Kidney tubule cell (primary cell): ENCODE results near the gene SRCIN1.
"Not testable (repeated sequence)": the region's sequence is repeated elsewhere in the genome, so short reads cannot be mapped to it uniquely, and the experiment has no call there.

Source experiments
- DNase-seq: peaks from one replicate; pipeline ENCODE4 v3.0.0-alpha.2; 2018; ENCODE audit warnings: low spot score

SRCIN1 gene, protein sequence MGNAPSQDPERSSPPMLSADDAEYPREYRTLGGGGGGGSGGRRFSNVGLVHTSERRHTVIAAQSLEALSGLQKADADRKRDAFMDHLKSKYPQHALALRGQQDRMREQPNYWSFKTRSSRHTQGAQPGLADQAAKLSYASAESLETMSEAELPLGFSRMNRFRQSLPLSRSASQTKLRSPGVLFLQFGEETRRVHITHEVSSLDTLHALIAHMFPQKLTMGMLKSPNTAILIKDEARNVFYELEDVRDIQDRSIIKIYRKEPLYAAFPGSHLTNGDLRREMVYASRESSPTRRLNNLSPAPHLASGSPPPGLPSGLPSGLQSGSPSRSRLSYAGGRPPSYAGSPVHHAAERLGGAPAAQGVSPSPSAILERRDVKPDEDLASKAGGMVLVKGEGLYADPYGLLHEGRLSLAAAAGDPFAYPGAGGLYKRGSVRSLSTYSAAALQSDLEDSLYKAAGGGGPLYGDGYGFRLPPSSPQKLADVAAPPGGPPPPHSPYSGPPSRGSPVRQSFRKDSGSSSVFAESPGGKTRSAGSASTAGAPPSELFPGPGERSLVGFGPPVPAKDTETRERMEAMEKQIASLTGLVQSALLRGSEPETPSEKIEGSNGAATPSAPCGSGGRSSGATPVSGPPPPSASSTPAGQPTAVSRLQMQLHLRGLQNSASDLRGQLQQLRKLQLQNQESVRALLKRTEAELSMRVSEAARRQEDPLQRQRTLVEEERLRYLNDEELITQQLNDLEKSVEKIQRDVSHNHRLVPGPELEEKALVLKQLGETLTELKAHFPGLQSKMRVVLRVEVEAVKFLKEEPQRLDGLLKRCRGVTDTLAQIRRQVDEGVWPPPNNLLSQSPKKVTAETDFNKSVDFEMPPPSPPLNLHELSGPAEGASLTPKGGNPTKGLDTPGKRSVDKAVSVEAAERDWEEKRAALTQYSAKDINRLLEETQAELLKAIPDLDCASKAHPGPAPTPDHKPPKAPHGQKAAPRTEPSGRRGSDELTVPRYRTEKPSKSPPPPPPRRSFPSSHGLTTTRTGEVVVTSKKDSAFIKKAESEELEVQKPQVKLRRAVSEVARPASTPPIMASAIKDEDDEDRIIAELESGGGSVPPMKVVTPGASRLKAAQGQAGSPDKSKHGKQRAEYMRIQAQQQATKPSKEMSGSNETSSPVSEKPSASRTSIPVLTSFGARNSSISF

DNA sequence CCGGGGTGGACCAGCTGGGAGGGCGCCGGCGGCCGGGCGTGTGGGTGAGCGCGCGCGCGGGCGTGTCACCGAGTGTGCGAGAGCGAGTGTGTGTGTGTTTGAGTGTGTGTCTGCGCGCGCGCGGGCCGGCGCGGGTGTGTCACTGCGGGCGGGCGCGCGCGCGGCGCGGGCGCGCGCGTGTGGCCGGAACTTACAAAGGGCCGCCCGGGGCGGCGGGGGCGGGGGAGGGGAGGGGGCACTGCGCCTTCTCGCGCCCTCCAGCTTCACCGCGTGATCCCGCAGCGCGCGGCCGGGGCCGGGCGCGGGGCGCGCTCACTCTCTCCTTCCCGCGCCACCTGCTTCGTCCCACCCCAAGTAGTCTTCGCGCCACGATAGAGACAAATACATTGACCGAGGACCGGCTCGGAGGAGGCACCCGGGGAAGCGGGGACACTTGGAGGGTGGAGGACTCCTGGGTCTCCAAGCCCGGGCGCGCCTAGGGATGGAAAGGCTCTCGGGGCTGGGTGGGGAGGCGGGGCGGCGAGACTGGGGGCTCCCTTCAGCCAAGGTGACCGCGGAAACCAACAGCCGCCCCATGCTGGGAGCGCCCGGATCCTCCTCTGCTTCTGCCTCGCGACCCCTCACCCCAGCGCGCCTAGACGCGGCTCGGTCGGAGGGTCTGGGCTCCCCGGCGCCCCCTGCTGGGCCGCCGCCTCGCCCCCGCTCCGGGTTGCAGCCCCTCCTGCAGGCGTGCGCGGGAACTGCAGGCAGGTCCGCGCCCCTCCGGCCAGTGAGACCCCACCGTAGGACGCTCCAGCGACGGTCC, at the start of gene SRCIN1:
TSS of gene SRCIN1 (minus strand) at position 112 of the 805 bp plus-strand sequence. CDS start 247 bp downstream, outside the sequence.
- DNase-seq = peak; percentile 38

DNA sequence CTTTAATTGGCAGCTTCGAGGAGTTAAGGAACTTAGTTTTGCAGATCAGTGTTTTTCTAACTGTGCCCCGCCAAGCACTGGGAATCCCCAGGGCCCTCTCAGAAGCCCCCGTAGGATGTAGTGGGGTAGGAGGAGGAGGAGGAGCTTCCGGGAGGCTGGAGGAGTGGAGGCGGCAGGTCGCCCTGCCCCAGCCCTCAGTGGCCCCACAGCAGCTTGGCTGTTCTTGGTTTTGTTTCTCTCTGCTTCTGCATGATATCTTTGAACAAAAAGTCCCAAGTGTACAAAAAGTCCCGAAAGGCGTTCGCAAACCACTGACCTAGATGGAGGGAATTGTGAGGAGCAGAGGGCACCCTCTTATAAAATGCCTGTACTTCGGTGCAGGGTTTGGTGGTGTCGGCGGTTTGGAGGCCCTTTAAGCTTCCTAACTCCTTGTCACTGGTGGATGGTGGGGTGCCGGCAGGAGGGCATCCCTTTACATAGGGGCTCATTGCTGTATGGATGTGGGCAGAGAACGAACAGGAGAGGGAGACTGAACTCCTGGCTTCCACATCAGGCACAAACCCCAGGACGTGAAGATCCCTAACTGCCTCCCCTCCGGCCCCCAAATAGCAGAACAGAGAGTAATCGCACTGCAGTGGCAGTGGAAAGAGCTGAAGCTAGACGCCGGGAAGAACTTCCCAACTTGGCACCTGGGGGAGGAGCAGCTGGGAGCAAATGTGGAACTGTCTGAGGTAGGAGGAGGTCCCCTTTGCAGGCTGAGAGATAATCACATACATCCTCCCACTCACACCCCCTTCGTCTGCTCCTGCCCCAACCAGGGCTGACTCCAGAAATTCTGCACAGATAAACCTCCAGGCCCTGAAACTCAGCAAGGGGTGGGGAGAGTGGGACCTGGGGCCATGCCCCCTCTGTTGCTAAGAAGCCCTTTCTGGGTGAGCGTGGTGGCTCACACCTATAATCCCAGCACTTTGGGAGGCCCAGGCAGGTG, 49.0 kb upstream of the SRCIN1 start:
- no peak for DNase-seq

DNA sequence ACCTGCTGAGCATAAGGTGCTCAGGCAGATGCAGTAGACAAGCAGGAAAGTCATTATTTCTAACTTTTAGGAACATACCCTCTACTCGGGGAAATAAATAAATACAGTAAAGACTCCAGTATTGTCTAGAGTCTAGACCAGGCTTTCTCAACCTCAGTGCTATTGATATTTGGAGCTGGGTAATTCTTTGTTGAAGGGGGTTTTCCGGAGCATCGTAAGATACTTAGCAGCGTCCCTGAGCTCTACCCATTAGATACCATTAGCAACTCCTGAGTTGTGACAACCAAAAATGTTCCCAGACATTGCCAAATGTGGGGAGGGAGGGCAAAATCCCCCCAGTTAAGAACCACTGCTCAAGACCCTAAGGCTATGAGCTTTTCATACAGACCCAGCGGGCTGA, 47.9 kb upstream of the SRCIN1 start:
- DNase-seq = no peak

DNA sequence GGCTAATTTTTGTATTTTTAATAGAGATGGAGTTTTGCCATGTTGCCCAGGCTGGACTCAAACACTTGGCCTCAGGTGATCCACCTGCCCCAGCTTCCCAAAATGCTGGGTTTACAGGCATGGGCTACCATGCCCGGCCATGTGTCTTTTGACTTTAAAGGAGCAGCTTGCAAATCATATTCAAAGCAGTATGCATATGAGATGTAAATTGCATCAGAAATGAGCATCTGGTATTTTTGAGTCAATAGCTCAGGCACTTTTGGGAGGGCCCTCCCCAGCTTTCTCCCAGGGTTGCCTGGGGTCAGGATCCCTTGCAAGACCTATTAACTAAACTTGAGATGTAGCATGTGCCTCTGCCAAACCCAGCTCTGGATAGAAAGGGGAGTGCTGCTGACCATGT, 47.5 kb upstream of the SRCIN1 start:
- DNase-seq = no peak

DNA sequence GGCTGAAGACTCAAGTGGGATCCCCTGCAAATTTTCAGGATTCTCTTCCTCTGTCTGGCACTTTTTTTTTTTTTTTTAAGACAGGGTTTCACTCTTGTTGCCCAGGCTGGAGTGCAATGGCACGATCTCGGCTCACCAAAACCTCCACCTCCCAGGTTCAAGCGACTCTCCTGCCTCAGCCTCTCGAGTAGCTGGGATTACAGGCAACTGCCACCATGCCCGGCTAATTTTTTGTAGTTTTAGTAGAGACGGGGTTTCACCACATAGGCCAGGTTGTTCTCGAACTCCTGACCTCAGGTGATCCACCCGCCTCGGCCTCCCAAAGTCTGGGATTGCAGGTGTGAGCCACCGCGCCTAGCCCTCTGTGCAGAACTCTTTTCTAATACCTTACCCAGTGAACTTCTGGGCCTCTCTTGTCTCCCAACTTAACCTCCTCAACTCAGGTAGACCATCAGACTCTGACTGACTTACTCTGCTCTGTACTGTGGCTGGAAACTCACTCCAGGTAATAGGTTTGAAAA, 45.0 kb upstream of the SRCIN1 start:
- not testable (repeated sequence) for DNase-seq

DNA sequence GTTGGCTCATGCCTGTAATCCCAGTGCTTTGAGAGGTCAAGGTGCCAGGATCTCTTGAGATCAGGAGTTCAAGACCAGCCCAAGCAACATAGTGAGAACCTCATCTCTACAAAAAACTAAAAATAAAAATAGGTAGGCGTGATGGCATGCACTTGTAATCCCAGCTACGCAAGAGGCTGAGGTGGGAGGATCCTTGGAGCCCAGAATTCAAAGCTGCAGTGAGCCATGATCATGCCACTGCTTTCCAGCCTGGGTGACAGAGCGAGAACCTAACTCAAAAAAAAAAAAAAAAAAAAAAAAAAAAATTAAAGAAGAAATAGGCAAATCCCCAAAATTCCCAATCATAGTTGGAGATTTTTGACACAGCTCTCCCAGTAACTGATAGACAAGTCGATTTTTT, 32.2 kb upstream of the SRCIN1 start:
- no peak for DNase-seq

DNA sequence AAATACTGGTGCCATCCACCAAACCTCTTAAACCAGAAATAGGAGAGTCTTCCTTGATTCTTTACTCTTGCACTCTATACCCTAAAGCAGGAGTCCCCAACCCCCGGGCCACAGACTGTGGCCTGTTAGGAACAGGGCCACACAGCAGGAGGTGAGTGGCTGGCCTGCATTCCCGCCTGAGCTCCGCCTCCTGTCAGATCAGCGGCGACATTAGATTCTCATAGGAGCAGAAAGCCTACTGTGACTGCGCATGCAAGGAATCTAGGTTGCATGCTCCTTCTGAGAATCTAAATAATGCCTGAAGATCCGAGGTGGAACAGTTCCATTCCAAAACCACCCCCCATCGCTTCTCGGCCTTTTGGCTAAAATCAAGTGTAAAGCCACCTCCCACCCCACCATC, 30.3 kb upstream of the SRCIN1 start:
- no peak for DNase-seq

DNA sequence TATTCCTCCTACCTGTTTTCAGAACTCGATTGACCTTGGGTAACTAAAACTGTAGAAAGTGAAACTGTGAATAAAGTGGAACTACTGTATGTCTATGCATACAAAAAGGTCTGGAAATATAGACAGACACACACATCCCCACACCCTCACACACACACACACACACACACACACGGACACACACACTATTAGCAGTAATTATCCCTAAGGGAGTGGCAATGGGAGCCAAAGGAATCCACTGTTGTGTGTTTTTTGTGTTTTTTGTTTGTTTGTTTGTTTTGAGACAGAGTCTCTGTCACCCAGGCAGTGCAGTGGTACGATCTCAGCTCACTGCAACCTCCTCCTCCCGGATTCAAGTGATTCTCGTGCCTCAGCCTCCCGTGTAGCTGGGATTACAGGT, 26.6 kb upstream of the SRCIN1 start:
- no peak for DNase-seq

DNA sequence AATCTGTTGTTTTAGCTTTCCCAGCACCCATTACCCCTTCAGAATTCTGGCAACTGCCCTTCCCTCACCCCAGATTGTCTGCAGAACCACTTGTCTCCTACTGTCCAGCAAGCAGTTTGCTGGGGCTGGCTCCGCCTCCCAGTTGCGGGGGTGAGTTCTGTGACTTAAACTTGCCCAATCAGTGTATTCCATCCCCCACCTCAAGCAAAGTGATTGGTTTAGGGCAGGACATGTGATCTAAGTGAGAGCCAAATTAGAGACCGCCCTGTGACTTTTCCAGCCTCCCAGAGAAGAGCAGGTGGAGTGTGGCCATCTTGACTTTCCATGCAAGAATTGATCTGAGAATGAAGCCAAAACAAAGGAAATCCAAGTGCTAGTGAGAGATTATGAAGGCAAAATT, 22.7 kb upstream of the SRCIN1 start:
- DNase-seq = no peak

DNA sequence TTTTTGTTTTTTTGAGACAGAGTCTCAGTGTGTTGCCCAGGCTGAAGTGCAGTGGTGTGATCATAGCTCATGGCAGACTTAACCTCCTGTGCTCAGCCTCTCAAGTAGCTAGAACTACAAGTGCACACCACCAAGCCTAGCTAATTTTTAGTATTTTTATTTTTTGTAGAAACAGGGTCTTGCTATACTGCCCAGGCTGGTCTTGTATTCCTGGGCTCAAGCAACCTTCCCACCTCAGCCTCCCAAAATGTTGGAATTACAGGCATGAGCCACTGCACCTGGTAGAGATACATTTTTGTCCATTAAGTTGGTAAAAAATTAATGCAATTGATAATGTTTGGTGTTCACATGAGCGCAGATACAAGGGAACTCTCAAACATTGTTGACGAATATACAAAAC, 22.2 kb upstream of the SRCIN1 start:
- no peak for DNase-seq

DNA sequence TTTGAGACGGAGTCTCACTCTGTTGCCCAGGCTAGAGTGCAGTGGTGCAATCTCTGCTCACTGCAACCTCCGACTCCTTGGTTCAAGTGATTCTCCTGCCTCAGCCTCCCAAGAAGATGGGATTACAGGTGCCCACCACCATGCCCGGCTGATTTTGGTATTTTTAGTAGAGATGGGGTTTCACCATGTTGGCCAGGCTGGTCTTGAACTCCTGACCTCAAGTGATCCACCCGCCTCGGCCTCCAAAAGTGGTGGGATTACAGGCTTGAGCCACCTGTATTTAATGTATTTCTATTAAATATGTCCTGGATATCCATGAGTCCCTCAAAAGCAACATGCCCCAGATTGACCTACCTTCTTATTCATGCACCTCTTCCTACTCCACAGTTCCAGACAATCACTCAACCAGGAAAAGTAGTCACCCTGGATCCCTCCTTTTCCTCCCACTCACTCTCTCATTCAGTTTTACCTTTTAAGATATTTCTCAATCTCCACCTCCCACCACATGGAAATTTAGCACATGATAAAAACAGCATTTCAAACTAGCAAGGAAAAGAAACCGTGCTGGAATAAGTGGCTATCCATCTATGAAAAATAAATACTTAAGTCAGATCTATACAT, 21.0 kb upstream of the SRCIN1 start:
- not testable (repeated sequence) for DNase-seq

DNA sequence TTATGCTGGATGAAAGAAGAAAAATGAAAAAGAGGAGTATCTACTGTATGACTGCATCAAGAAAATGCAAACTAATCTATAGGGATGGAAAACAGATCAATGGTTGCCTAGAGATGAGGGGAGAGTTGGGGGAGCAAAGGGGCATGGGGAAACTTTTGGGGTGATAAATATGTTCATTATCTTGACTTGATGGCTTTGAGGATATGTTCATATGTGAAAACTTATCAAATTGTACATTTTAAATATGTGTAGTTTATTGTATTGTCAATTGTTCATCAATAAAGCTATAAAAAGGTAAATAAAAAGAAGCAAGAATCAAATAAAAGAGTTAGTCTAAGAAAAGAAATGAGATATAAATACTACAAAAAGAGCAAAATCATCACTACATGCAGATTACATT, 19.7 kb upstream of the SRCIN1 start:
- DNase-seq = no peak

DNA sequence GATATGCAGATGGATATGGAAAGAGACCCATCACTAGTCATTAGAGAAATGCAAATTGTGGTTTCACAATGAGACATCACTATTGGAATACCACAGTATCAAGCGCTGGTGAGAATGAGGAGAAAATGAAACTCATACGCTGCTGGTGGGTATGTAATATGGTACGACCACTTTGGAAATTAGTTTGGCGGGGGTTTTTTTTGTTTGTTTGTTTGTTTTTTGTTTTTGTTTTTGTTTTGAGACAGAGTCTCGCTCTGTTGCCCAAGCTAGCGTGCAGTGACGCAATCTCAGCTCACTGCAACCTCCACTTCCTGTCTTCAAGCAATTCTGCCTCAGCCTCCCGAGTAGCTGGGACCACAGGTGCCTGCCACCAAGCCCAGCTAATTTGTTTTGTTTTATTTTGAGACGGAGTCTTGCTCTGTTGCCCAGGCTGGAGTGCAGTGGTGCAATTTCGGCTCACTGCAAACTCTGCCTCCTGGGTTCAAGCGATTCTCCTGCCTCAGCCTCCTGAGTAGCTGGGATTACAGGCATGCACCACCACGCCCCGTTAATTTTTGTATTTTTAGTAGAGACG, 19.1 kb upstream of the SRCIN1 start:
- not testable (repeated sequence) for DNase-seq

DNA sequence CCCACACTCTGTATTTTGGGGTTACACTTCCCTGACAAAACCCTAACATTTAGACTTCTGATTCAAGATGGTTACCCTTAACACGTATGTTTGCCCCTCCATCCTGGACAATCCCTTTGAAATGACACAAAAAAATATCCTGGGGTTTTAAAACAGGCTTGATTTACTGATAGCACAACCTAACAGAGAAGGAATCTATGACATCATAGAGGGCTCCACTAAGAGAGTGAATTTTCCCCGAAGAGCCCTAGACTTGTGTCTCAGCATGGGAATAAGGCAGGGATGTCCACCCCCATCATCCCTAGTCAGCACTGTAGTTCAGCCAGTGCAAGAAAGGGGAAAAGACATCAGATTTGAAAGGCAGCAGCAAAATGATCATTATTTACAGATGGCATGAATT, 15.8 kb upstream of the SRCIN1 start:
- no peak for DNase-seq

DNA sequence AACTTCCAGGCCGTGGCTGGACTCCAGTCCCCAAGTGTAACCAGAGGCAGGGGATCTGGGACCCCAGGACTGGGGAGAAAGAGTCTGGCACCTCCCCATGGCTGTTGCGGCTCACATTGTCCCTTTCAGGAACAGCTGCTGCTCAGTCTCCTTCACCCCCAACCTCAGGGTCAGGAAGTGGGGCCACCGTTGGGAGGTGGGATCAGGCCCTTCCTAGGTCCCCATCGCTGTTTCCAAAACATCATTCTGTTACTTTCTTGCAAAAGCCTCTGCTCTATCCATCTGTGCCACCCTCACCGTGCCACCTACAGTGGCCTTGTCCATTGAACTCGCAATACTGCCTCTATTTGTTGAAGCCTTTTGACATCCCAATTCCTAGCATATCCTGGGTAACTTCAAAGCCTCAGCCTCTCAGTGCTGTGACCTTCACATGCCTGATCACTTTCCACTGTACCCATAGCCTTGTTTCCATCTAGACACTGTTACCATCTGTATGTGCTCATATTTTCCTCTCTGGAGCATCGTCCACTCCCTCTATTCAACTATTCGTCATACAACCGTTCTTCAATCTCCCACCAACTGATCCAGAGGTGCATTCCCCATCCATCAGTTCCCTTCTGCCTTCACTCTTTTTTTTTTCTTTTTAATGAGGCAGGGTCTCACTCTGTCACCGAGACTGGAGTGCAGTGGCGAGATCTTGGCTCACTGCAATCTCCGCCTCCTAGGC, 15.0 kb upstream of the SRCIN1 start:
- no peak for DNase-seq

DNA sequence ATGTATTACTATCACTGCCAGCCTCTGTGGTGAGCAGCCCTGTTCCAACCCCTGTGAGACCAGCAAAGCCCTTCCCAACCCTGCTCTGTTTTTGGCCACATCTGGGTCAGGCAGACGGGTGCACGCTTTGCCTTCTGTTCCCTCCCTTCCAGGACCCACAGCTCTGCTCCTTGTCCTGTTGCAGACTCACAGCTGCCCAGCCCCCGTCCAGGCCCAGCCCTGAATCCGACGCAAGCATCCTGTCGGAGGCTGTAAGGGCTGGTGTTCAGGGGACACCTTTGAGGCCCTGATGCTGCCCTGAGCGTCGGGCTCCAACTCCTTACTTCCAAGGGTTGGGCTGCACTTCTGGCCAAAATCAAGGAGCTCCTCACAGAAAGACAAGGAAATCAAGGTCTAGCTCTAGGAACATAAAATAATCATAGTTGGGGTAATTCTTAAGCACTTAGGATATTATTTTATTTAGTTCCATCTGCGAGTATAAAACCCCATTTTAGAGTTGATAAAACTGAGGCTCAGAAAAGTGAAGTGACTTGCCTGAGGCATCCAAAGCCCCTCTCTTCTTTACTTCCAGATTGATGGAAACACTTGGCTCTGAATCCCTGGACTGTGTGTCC, 14.3 kb upstream of the SRCIN1 start:
- DNase-seq = no peak

DNA sequence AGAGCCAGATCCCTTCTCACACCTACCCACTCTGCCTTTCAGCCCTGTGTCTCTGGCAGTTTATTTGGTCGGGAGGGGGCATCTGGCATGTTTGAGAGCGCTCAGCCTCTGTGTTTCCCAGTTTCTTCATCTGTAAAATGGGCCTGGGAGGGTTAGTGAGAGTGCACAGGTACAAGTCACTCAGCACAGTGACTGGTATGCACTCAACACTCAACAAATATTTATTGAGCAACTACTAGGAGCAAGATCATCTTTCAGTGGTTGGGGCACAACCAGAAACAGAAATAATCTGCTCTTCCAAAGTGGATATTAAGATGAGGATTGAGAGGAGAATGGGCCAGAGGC, 13.7 kb upstream of the SRCIN1 start:
- DNase-seq = no peak
